GM19395 (cell line): Measurements from ENCODE around the gene CCDC172.
A peak's percentile ranks its signal among the peaks of the same experiment; 100 is the strongest.
"Not testable (repeated sequence)": the region's sequence is repeated elsewhere in the genome, so short reads cannot be mapped to it uniquely, and the experiment has no call there.

Source experiments
- ATAC-seq: cut with Tn5 transposase; IDR thresholded peaks from one replicate; pipeline ENCODE4 v1.9.1; 2021; ENCODE audit warnings: mild to moderate bottlenecking, moderate library complexity; ENCODE audit not compliant: unreplicated experiment

Gene CCDC172

DNA sequence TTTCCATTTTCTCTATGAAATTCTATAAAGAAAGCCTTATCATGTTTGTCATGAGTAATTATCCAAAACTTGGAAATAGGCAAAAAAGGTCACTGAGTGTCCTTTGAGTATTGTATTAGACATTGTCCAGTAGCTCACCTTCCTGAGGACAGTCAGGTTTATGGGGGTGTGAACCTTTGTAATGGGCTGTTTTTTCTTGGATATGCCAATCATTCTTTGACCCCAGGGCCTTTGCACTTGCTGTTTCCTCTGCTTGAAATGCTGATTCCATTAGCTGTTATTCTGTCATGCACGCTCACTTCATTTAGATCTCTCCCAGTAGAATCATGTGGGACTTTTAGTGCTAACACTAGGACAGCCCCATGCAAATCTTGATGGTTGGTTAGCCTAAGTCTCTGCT, 4.9 kb downstream of the CCDC172 start:
- no peak for ATAC-seq

- ATAC-seq, result no peak
These were observed 7.6 kb downstream of the CCDC172 start for GRCh38 chr10:116331815-116332214.

- ATAC-seq, result no peak
These were observed 12.6 kb downstream of the CCDC172 start for GRCh38 chr10:116336866-116337265.

- ATAC-seq, result no peak
These were observed 27.9 kb downstream of the CCDC172 start for GRCh38 chr10:116352125-116352524.

GRCh38 chr10:116353817-116354216, 29.6 kb downstream of the CCDC172 start:
- ATAC-seq, result no peak

GRCh38 chr10:116355341-116355740, 31.1 kb downstream of the CCDC172 start:
- ATAC-seq, result no peak

- no peak for ATAC-seq
These were observed 32.6 kb downstream of the CCDC172 start for GRCh38 chr10:116356833-116357232.

- ATAC-seq, result no peak
These were observed 40.6 kb downstream of the CCDC172 start for GRCh38 chr10:116364868-116365267.

- ATAC-seq, result no peak
These were observed 47.5 kb downstream of the CCDC172 start for GRCh38 chr10:116371737-116372136.

- ATAC-seq, result no peak
These were observed 58.0 kb downstream of the CCDC172 start for GRCh38 chr10:116382290-116382689.

- ATAC-seq, result peak; percentile 36
These were observed 61.1 kb downstream of the CCDC172 start for GRCh38 chr10:116385311-116385710.

GRCh38 chr10:116385994-116386809, 62.0 kb downstream of the CCDC172 start:
- peak; percentile 65 for ATAC-seq

GRCh38 chr10:116393246-116393831, 69.1 kb downstream of the CCDC172 start:
- not testable (repeated sequence) for ATAC-seq

- no peak for ATAC-seq
These were observed 71.2 kb downstream of the CCDC172 start for GRCh38 chr10:116395223-116395985.

DNA sequence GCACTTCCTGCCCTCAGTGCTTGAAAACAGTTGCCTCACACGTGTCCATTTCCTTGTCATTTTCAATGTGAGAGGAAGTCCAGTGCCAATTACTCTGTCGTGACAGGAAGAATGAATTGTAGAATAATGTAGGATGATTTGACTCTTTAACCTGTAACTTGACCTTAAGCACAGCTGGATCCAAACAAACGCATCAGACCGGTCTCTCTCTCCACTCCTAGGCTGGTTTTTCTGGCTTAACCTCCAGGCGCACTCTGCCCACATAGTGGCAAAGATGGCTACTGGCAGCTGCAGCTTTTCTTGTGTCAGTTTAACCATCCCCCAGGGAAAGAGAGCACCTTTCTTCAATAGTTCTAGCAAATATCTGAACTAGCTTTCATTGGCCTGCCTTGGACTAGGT, 74.0 kb downstream of the CCDC172 start:
- ATAC-seq, result no peak

GRCh38 chr10:116402858-116403257, 78.6 kb downstream of the CCDC172 start:
- no peak for ATAC-seq

DNA sequence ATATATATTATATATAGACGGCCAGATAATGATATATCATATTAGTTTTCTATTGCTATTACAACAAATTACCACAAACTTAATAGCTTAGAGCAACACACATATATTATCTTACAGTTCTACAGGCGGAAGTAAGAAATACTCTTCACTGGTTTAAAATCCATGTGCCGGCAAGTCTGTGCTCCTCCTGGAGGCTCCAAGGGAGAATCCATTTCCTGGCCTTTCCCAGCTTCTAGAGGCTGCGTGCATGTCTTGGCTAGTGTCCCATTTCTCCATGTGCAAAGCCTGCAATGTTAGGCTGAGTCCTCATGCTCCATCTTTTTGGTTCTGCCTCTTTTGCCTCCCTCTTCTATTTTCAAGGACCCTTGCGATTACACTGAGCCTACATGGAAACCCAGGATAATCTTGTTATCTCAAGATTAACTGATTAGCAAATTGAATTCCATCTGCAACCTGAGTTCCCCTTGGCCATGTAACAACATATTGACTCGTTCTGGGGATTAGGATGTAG, 79.5 kb downstream of the CCDC172 start:
- ATAC-seq, result no peak

- ATAC-seq, result peak; percentile 80
These were observed 84.5 kb downstream of the CCDC172 start for GRCh38 chr10:116408719-116409118.

- no peak for ATAC-seq
These were observed 86.1 kb downstream of the CCDC172 start for GRCh38 chr10:116410351-116410750.

- no peak for ATAC-seq
These were observed 93.6 kb downstream of the CCDC172 start for GRCh38 chr10:116417821-116418220.

- no peak for ATAC-seq
These were observed 94.1 kb downstream of the CCDC172 start for GRCh38 chr10:116418389-116418788.

DNA sequence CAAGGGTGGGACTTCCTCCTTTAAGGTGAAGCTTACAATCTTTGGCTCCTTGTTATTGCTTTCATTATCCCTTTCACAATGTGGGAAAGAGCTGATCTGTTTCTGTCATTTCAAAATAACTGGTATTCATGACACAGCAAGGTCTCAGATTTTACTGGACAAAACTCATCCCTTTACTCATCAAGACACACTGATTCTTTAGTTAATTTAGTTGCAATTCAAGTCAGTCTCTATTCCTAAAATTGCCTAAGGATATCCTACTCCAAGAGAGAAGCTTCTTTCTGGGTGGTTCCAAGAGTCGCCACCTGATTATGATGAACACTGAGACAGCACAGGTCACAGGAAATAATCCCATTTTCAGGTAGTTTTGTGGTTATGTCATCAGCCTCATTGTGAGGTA, 97.6 kb downstream of the CCDC172 start:
- ATAC-seq, result no peak
